Tibial artery (tissue), 4 donors: ENCODE measurements around the gene GPR137B.
"Not testable (repeated sequence)": the region's sequence is repeated elsewhere in the genome, so short reads cannot be mapped to it uniquely, and the experiment has no call there.

Experiments used
- DNase-seq, 2 donors: peaks; one replicate each; pipeline ENCODE4 v3.0.0-alpha.2; 2019
- H3K27ac ChIP-seq, 2 donors: fragments of 200-600 bp; sonication (generic) in 1 of 2; 1 replicate in 1 of 2; 2 replicates in 1 of 2; pipeline ENCODE4 v1.5.1; 2018 to 2019; ENCODE audit warnings: mild to moderate bottlenecking in 1 of 2
- H3K27me3 ChIP-seq, 2 donors: fragments of 200-600 bp; sonication (generic) in 1 of 2; one replicate each; pipeline versions ENCODE4 v1.5.1 to v1.6.0; 2016 to 2019
- H3K36me3 ChIP-seq, 3 donors: fragments of 200-600 bp; sonication (generic) in 2 of 3; one replicate each; pipeline ENCODE4 v1.5.1; 2016 to 2019; ENCODE audit warnings: mild to moderate bottlenecking in 2 of 3
- H3K4me1 ChIP-seq, 4 donors: fragments of 200-600 bp; sonication (generic) in 2 of 4; 1 replicate in 3 of 4; 2 replicates in 1 of 4; pipeline ENCODE4 v1.5.1; 2016 to 2019
- H3K4me3 ChIP-seq, 2 donors: fragments of 200-600 bp; sonication (generic) in 1 of 2; 1 replicate in 1 of 2; 2 replicates in 1 of 2; pipeline ENCODE4 v1.5.1; 2018 to 2019; ENCODE audit warnings: mild to moderate bottlenecking in 2 of 2
- H3K9me3 ChIP-seq, 3 donors: fragments of 200-600 bp; sonication (generic) in 1 of 3; one replicate each; pipeline ENCODE4 v1.5.1; 2016 to 2019
- CTCF ChIP-seq, 2 experiments: fragments of 200-600 bp in 1 of 2; fragments of 450-650 bp in 1 of 2; IDR thresholded peaks; one replicate each; pipeline ENCODE4 v1.5.1; 2017 to 2019; ENCODE audit warnings: antibody characterized with exemption in 2 of 2, mild to moderate bottlenecking in 1 of 2, moderate library complexity in 1 of 2
- intact Hi-C: fragments of 100-400 bp; cut with DNase I; formaldehyde crosslinking; loops from one replicate; pipeline ENCODE4 v1.15.0; 2023; ENCODE audit warnings: low total_unique reads

Gene GPR137B

GRCh38 chr1:236156512-236157208 is 14.3 kb downstream of the GPR137B start:
- Histone ChIP-seq H3K36me3 (peaks cover 0 to 7% (median 0%) of the 10 kb centered on the region in 3 donors), H3K9me3 (peaks cover 0 to 8% (median 8%) of the 10 kb centered on the region in 3 donors), H3K4me3 (no peak overlapping the region), H3K27ac (no peak overlapping the region), H3K4me1 (no peaks in the 10 kb centered on the region), H3K27me3 (no peaks in the 10 kb centered on the region)
- DNase-seq = peak in 1 of 2 donors; percentile 47
- intact Hi-C loops = no loop called here
- no peak for TF ChIP-seq CTCF (IDR thresholded peaks at IDR 0.05)

DNA sequence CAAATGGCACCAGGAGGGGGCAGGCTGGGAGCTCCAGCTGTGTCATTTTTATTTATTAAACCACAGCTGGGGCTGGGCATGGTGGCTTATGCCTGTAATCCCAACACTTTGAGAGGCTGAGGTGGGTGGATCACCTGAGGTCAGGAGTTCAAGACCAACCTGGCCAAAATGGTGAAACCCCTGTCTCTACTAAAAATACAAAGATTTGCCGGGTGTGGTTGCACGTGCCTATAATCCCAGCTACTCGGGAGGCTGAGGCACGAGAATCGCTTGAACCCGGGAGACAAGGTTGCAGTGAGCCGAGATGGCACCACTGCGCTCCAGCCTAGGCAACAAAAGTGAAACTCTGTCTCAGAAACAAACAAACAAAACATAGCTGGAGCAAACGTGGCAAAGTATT is 15.7 kb downstream of the GPR137B start:
- DNase-seq, H3K27me3 ChIP-seq, H3K4me3 ChIP-seq, H3K36me3 ChIP-seq, H3K27ac ChIP-seq, H3K4me1 ChIP-seq, intact Hi-C loops: not testable (repeated sequence)
- H3K9me3 ChIP-seq = peaks cover 0 to 19% (median 11%) of the 10 kb centered on the region in 3 donors

DNA sequence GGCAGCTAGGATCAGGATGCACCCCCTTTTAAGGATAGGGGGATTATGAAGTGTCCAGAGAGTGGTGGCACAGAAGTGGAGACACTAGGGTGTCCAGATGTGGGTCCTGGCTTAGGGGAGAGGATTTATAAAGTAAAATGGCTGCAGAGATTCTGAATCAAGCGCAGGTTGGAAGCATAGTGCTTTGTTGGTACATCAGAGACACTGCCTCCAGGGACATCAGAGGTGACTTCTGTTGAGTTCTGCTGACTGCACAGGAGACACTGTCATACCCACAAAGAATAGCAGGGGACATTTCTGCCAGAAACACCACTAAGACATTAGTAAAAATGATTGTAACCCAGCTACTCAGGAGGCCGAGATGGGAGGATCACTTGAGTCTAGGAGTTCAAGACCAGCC is 16.4 kb downstream of the GPR137B start:
- intact Hi-C loops = no loop called here
- no peaks in the 10 kb centered on the region for H3K4me1 ChIP-seq
- no peak for TF ChIP-seq CTCF (IDR thresholded peaks at IDR 0.05)

GRCh38 chr1:236159704-236160539 is 17.6 kb downstream of the GPR137B start:
- H3K27ac ChIP-seq = no peak overlapping the region
- no peak for TF ChIP-seq CTCF (IDR thresholded peaks at IDR 0.05)
- no peaks in the 10 kb centered on the region for H3K4me1 ChIP-seq
- no peak for DNase-seq
- peaks cover 0 to 19% (median 11%) of the 10 kb centered on the region in 3 donors for H3K9me3 ChIP-seq
- intact Hi-C loops = no loop called here
- no peaks in the 10 kb centered on the region for H3K27me3 ChIP-seq
- peaks cover 6 to 7% (median 7%) of the 10 kb centered on the region in 3 donors for H3K36me3 ChIP-seq
- H3K4me3 ChIP-seq = no peak overlapping the region

More for the DNA sequence above, 16.4 kb downstream of the GPR137B start:
- Histone ChIP-seq H3K36me3 (peaks cover under 1 to 7% (median 6%) of the 10 kb centered on the region in 3 donors), H3K4me3 (no peak overlapping the region), H3K27me3 (no peaks in the 10 kb centered on the region), H3K27ac (no peak overlapping the region), H3K9me3 (peaks cover 0 to 19% (median 11%) of the 10 kb centered on the region in 3 donors)
- no peak for DNase-seq

GRCh38 chr1:236160540-236161127 is 18.3 kb downstream of the GPR137B start:
- Histone ChIP-seq H3K4me1 (no peaks in the 10 kb centered on the region), H3K27ac (no peak overlapping the region), H3K36me3 (peaks cover 6 to 7% (median 7%) of the 10 kb centered on the region in 3 donors), H3K9me3 (peaks cover 0 to 19% (median 11%) of the 10 kb centered on the region in 3 donors), H3K4me3 (no peak overlapping the region), H3K27me3 (no peaks in the 10 kb centered on the region)
- no peak for DNase-seq
- intact Hi-C loops = no loop called here
- TF ChIP-seq CTCF (IDR thresholded peaks at IDR 0.05) = no peak
